GM19238 (cell line): ENCODE data around the gene MAN1C1.

ENCODE experiments used
- DNase-seq: peaks from one replicate; pipeline ENCODE4 v3.0.0; 2011; ENCODE audit warnings: low spot score; ENCODE audit not compliant: insufficient read length

MAN1C1 gene

GRCh38 chr1:25779388-25779787, 162.8 kb downstream of the MAN1C1 start:
- DNase-seq = no peak

GRCh38 chr1:25779894-25780293, 163.3 kb downstream of the MAN1C1 start:
- DNase-seq = no peak

- no peak for DNase-seq
These were observed 163.9 kb downstream of the MAN1C1 start for GRCh38 chr1:25780318-25781129.

GRCh38 chr1:25781130-25781433, 164.5 kb downstream of the MAN1C1 start:
- DNase-seq = no peak

GRCh38 chr1:25782608-25783201, 166.1 kb downstream of the MAN1C1 start:
- DNase-seq = no peak

- DNase-seq = no peak
These were observed 168.0 kb downstream of the MAN1C1 start for GRCh38 chr1:25784575-25785051.

- no peak for DNase-seq
These were observed 168.9 kb downstream of the MAN1C1 start for GRCh38 chr1:25785333-25786067.

- DNase-seq = no peak
These were observed 170.5 kb downstream of the MAN1C1 start for GRCh38 chr1:25786887-25787759.

GRCh38 chr1:25787760-25788166, 171.2 kb downstream of the MAN1C1 start:
- no peak for DNase-seq

GRCh38 chr1:25790472-25790871, 173.9 kb downstream of the MAN1C1 start:
- no peak for DNase-seq

- DNase-seq = no peak
These were observed 175.5 kb downstream of the MAN1C1 start for GRCh38 chr1:25792115-25792514.

- no peak for DNase-seq
These were observed 177.1 kb downstream of the MAN1C1 start for GRCh38 chr1:25793585-25794170.

- DNase-seq = no peak
These were observed 177.7 kb downstream of the MAN1C1 start for GRCh38 chr1:25794325-25794724.

GRCh38 chr1:25795211-25795610, 178.6 kb downstream of the MAN1C1 start:
- no peak for DNase-seq

- DNase-seq = no peak
These were observed 179.6 kb downstream of the MAN1C1 start for GRCh38 chr1:25795946-25796810.

- DNase-seq = no peak
These were observed 180.3 kb downstream of the MAN1C1 start for GRCh38 chr1:25796811-25797458.

- DNase-seq = no peak
These were observed 181.3 kb downstream of the MAN1C1 start for GRCh38 chr1:25797939-25798338.

- no peak for DNase-seq
These were observed 182.2 kb downstream of the MAN1C1 start for GRCh38 chr1:25798666-25799351.

- no peak for DNase-seq
These were observed 182.9 kb downstream of the MAN1C1 start for GRCh38 chr1:25799352-25799934.
